GM21723 (cell line): ENCODE measurements around the gene LRP2.
"Not testable (repeated sequence)": the region's sequence is repeated elsewhere in the genome, so short reads cannot be mapped to it uniquely, and the experiment has no call there.

Source experiments
- ATAC-seq: cut with Tn5 transposase; IDR thresholded peaks from one replicate; pipeline ENCODE4 v1.9.1; 2021; ENCODE audit warnings: mild to moderate bottlenecking, moderate library complexity; ENCODE audit not compliant: unreplicated experiment

LRP2 gene

GRCh38 chr2:169178804-169179390, 183.4 kb downstream of the LRP2 start:
- no peak for ATAC-seq

GRCh38 chr2:169178364-169178763, 184.0 kb downstream of the LRP2 start:
- ATAC-seq: no peak

DNA sequence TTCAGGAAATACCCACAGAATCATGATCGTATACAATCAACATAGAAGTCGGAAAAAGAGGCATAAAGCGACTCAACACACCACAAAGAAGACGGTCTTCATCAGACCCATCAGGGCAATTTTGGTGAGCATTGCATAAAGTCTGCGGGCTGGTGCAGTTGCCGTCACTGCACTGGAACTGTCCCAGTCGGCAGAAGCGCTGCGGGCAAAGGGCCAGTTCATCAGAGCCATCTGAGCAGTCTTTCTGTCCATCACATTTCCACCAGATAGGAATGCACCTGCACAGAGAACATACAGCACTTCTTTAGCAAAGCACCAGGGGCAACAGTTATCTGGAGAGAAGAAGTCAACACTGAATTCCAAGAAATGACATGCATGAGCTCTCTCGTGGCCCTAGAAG, 187.2 kb downstream of the LRP2 start:
- no peak for ATAC-seq

DNA sequence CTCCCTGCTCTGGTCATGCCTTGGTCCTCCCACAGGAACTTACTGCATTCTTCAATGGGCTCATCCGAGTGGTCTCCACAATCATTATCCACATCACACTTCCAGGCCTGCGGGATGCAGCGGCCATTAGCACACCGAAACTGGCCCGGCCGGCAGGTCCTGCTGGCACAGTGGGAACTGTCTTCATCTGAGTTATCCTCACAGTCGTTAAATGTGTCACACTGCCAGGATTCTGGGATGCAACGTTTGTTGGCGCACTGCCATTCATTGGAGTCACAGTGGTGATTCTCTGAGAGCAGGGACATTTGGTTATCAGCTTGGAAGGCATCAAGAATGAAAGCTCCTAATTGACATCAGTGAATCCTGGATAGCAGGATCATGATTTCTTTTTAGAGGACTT, 188.5 kb downstream of the LRP2 start:
- ATAC-seq: no peak

DNA sequence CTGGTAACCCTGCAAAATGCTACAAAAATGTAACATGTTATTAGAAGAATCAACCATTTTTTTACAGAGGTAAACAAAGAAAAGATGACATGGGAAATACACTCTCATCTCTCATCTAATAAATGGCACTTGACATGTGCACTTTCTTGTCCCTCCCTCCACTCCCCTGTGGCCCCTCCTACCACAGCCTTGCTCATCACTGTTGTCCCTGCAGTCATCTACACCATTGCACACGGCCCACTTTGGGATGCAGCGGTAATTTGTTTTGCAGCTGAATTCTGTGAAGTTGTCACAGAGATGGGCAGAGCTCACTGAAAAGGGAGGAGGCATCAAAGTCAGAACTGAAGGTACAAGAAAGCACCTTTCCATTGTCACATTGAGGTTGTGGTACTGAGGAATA, 189.4 kb downstream of the LRP2 start:
- no peak for ATAC-seq

DNA sequence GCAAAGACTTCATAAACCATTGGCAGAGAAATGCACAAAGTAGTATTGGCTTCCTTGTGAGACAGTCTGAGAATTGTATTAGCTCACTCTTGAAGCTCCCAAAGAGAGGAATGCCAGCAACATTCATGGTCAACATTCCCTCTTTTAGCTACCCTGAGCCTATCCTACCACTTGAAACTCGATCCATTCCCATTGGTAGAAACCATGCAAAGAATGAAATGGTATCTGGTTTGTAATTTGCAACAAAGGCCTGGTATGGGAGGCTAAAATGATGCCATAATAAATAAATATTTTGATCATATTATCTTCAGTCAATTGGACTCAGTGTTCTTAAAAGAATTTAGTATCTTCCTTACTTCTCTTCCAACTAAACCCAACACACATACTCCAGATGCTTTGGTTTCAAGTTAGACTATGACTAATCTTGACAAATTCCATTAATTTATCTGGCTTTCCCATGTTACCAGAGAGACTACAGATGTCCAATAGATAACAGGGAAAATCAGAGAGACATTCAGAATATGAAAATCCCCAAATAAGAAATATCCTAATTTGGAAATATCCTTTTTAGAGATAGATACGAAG, 190.1 kb downstream of the LRP2 start:
- no peak for ATAC-seq

- no peak for ATAC-seq
Measured at GRCh38 chr2:169165791-169166190, 196.5 kb downstream of the LRP2 start.

GRCh38 chr2:169164311-169164710, 198.0 kb downstream of the LRP2 start:
- no peak for ATAC-seq

GRCh38 chr2:169162613-169163012, 199.7 kb downstream of the LRP2 start:
- no peak for ATAC-seq

DNA sequence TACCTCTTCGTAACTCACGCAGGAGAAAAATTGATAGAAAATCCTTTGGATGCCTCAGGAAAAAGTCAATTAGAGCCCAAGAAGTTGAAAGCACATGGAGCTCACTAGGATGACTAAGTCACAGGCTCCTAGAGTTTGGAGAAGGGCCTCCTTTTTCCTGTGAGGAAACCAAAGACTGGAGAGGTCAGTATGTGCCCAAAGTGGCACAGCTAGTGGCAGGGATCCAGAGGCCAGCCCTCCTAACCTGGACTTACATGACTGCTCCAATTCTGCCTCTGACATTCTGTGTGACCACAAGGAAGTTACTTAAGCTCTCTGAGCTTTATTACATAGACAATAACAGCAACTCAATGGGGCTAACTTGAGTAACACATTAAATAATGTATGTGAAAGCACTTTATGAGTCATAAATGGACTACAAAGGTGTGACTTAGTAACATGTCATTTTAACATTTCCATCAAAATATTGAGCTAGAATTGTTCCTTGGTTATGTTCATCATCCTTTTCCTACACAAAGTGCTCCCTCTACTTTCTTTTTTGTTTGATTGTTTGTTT, 201.3 kb downstream of the LRP2 start:
- ATAC-seq: no peak

GRCh38 chr2:169159686-169160085, 202.6 kb downstream of the LRP2 start:
- no peak for ATAC-seq

GRCh38 chr2:169158874-169159273, 203.5 kb downstream of the LRP2 start:
- ATAC-seq: no peak

- ATAC-seq: no peak
Measured at GRCh38 chr2:169146220-169146619, 216.1 kb downstream of the LRP2 start.

- ATAC-seq: peak; percentile 55
Measured at GRCh38 chr2:169143998-169144397, 218.3 kb downstream of the LRP2 start.

GRCh38 chr2:169141713-169142352, 220.5 kb downstream of the LRP2 start:
- peak; percentile 73 for ATAC-seq

DNA sequence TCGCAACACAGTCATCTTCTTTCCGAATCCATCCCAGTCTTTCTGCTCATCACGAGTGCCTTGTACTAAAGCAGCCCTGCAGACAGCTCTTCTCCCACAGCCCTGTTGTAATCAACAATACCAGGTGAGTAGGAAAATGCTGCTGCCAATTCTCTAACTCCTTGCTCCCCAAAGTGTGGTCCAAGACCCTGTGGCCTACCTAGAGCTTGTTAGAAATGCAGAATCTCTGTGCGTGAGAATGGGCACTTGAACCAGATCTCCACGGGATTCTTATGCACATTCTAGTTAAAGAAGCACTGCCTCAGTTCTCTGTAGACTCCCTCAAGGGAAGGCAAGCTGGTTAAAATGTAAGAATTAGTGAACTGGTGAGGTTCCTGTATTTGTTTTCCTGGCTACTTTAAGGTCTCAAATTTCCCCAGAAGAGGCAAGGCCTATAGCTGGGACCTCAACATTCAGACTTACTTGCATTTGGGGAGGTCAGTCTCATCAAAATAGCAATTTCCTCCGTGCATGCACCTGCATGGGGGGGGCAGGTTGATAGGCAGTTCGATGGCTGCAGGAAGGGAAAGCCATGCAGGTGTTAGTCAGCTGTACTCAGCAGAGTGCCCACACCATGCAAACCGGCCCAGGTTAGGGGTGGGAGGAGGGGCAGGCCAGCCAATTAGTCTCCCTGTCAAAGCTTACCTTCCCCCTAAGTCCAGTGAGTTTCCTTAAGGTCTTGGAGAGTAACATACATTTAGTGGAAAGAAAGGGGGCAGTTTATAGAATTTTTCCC, 222.2 kb downstream of the LRP2 start:
- no peak for ATAC-seq

GRCh38 chr2:169139145-169139544, 223.2 kb downstream of the LRP2 start:
- ATAC-seq: no peak

DNA sequence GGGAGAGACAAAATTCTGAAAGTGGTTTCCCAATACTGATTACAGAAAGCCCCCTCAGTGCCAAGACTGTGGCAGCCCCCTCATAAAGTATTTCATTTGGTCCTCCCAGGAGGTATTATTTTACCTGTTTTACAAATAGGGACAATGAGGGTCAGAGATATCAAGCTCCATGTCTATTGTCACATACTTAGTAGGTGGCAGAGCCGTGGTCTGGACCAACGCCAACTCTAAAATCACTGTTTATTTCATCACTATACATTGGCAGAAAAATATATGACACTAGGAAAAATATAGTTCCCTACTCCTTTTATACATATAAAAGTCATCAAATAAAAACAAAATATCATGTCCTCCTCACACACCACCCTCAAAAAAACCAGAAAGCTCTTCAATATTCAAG, 224.4 kb downstream of the LRP2 start:
- no peak for ATAC-seq

- no peak for ATAC-seq
Measured at GRCh38 chr2:169136885-169137534, 225.3 kb downstream of the LRP2 start.

DNA sequence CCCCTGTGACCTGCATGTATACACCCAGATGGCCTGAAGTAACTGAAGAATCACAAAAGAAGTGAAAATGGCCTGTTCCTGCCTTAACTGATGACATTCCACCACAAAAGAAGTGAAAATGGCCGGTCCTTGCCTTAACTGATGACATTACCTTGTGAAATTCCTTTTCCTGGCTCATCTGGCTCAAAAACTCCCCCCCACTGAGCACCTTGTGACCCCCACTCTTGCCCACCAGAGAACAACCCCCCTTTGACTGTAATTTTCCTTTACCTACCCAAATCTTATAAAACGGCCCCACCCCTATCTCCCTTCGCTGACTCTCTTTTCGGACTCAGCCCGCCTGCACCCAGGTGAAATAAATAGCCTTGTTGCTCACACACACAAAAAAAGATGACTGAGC, 225.9 kb downstream of the LRP2 start:
- ATAC-seq: not testable (repeated sequence)

- ATAC-seq: not testable (repeated sequence)
Measured at GRCh38 chr2:169134272-169134671, 228.1 kb downstream of the LRP2 start.
